HCT116 (cell line): ENCODE results near the gene DYNLRB1.

Experiments used
- ATF3 ChIP-seq: IDR thresholded peaks from 2 replicates; pipeline ENCODE4 v1.6.1; 2012
- CTCF ChIP-seq, 3 experiments: fragments of 200-600 bp in 1 of 3; sonication (generic) in 1 of 3; IDR thresholded peaks in 2 of 3; conservative IDR thresholded peaks in 1 of 3; 2 replicates each; pipeline ENCODE4 v1.5.1; 2012 to 2017; ENCODE audit warnings: low read depth in 2 of 3, low read length in 2 of 3, antibody characterized with exemption in 1 of 3, borderline replicate concordance in 1 of 3, control low read depth in 1 of 3, mild to moderate bottlenecking in 1 of 3, mixed read lengths in 1 of 3, mixed run types in 1 of 3, moderate library complexity in 1 of 3; ENCODE audit not compliant: insufficient read depth in 1 of 3
- EGR1 ChIP-seq: IDR thresholded peaks from 2 replicates; pipeline ENCODE4 v1.6.1; 2012; ENCODE audit warnings: low read depth
- EZH2phosphoT487 ChIP-seq: fragments of 200-600 bp; IDR thresholded peaks from 2 replicates; pipeline ENCODE4 v1.6.1; 2018; ENCODE audit warnings: antibody characterized with exemption, borderline replicate concordance
- POLR2A ChIP-seq: IDR thresholded peaks from 2 replicates; pipeline ENCODE4 v1.7.0; 2011; ENCODE audit warnings: borderline replicate concordance; ENCODE audit not compliant: insufficient read depth, insufficient read length; ENCODE audit errors: extremely low read depth
- SIN3A ChIP-seq: IDR thresholded peaks from 2 replicates; pipeline ENCODE4 v1.6.1; 2012; ENCODE audit warnings: low read depth
- ZBTB33 ChIP-seq: IDR thresholded peaks from 2 replicates; pipeline ENCODE4 v1.6.1; 2011; ENCODE audit warnings: mild to moderate bottlenecking, low read length, moderate library complexity; ENCODE audit not compliant: insufficient replicate concordance; ENCODE audit errors: extremely low read depth

GRCh38 chr20:34541264-34541901 lies 25.2 kb downstream of the DYNLRB1 start:
- TF ChIP-seq CTCF (IDR thresholded peaks at IDR 0.05 in 2 of 3, conservative IDR thresholded peaks at IDR 0.05 in 1 of 3; ENCODE audit: borderline replicate concordance in 1 of 3, insufficient read depth in 1 of 3, low read depth in 2 of 3, low read length in 2 of 3) (no peak), EGR1 (no peak), SIN3A (no peak), ATF3 (no peak), POLR2A (no peak), EZH2phosphoT487 (no peak), ZBTB33 (no peak)
